ENCODE measurements around the gene FAM217B. TPM values are rescaled to one million over a fixed set of nuclear protein-coding genes. Genes with fewer than 3 reads are reported as not detected.

FAM217B gene
- total RNA-seq, 1 donor: 2.7 TPM

DNA sequence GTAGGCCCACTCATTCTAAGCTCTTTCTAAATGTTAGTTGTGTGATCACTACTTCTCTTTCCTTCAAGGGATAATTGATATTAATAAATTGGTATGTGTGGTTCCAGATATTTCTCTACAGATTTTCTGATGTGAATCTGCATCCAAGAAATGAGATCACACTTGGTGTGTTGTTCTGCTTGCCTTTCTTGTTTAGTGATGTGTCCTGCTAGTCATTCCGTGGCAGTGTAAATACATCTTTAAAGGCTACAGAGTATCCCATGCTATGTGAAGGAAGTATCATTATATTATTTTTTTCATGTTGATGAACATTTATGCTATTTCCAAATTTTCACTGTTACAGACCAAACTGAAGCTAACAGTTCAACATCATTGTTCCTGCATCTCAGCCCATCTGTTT is 31.2 kb downstream of the FAM217B start:
- DNase-seq (ENCODE audit: low read depth in 2 of 3, low spot score in 2 of 3): no peak

DNA sequence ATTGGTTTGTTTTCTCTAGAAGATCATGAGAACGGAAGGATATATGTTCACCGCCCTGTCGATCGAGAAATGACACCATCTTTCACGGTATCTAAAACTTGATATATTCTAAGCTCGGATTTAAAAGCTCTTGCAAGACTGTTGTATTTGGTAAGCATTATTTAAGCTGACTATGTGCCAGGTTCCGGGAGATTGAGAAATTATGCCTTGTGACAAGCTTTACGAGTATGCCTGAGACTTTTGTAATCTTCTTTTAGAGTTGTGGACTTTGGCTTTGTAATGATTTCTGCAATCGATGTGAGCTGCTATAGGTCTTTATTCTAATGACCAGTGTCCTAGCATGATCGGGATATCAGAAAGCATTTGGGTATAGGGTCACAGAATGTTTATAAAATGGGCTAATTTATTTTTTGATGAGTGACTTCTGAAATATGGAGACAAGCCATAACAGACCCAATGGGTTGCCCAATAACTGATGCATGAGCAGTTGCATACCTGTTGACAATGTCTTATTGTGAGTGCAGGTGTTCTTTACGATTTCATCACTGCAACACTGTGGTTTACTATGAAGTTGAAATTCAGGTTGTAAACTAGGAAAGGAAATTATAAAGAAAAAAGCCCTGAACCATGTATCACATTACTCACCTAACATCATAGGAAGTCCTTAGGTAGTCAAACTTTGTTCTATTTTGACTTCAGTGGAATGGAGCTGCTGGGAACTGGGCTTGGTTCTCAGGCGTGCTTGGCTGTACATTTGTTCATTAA is 32.0 kb downstream of the FAM217B start:
- no peak for DNase-seq (ENCODE audit: low read depth in 2 of 3, low spot score in 2 of 3)

DNA sequence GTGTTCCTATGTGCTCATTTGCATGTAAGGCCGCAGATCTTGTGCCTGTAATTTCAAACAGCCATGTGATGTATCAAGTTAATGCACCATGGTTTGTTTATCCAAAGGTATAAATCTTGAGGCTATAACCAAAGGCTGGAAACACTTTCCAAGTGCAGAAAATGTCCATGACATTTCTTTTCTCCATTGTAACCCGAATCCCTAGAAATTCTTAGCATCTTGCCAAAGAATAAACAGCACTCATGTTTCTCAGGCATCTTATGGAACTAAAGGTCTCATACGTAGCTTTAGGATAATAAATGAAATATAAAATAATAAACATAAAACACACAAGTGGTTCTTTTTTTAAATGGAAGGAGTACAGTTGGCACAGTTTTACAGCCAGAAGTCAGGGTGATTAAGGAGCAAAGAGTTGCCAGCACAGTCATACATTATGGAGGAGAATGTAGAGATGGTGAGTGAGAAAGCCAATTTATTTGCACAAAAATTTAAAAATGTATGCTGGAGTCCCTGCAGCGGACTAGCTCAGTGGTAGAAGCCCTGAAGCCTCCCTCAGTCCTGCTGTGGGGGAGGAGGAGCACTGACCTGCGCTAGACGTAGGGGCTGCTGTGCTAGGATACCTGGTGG is 36.1 kb downstream of the FAM217B start:
- DNase-seq (ENCODE audit: low read depth in 2 of 3, low spot score in 2 of 3): no peak

DNA sequence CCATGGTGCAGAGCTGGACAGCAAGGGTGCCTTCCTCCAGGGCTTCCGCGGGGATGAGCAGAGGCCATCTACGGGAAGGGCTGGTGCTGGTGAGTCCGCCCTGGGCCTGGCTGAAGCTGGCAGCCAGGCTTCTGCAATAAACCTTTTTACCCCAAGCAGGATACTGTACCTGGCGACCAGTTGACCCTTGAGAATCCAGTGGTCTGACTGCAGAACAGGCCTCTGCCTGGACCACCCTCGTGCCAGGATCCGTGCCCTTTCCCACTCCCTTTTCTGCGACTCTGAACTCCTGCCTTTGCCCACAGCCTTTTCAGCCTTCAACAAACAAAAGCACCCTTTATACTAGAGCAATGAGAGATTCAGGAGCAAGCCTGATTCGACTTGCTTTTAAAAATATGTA is 36.9 kb downstream of the FAM217B start:
- DNase-seq (ENCODE audit: low read depth in 2 of 3, low spot score in 2 of 3): no peak

DNA sequence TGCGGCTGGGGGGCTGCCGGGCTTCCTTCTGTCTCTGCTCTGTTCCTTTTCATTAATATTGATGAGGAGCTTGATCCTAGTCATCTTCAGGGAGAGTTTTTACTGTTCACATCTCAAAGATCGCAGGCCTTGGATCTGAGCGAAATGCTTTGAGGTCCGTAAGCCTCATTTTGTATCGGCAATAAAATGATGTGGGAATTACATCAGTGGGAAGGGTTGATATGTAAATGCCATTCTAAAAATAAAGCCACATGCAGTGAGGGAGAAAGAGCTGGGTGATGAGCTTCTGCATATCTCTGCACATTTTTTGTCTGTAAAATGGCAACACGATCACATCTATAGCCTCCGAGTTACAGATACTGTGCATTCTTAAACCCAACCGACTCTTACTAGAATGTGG is 42.9 kb downstream of the FAM217B start:
- DNase-seq (ENCODE audit: low read depth in 2 of 3, low spot score in 2 of 3): no peak

DNA sequence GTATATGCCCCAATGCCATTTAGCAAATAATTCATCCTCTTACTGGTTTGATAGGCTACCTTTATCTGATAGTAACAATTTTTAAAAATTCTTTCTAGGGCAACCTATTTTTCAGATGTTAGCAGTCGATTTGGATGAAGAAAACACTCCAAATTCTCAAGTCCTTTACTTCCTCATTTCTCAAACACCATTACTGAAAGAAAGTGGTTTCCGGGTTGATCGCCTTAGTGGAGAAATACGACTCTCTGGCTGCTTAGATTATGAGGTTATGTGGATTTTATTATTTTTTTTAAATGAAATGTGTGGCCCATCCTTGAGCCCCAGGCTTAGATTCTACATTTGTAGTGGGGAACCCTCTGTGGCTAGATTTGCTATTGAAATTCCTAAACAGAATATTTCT is 44.4 kb downstream of the FAM217B start:
- peak in 2 of 3 donors; percentile 69 to 94 for DNase-seq (ENCODE audit: low read depth in 2 of 3, low spot score in 2 of 3)

DNA sequence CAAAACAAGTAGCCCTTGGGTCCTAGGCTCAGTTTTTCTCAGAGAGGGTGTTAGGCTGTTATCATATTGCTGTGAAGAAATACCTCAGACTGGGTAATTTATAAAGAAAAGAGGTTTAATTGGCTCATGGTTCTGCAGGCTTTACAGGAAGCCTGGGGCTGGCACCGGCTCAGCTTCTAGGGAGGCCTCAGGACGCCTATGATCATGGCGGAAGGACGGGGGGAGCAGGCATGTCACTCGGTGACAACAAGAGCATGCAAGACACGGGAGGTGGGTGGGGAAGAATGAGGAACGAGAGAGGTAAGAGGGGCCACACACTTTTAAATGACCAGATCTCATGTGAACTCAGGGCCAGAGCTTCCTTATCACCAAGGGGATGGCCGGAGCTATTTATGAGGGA is 45.0 kb downstream of the FAM217B start:
- DNase-seq (ENCODE audit: low read depth in 2 of 3, low spot score in 2 of 3): peak in 1 of 3 donors; percentile 55

DNA sequence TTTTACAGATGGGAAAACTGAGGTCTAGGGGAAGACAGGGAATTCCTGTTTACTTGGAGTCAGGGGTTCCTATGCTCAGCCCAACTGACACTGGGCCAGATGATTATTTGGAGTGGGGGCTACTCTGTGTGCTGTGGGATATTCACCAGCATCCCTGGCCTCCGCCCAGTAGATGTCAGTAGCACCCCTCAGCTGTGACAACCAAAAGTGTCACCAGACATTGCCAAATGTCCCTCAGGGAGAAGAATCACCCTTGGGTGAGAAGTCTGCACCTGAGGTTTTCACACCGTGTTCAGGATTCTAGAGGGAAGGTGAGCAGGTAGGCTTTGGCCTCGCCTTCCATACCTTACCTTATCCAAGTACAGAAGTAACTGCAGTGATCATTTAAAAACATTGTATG is 45.7 kb downstream of the FAM217B start:
- DNase-seq (ENCODE audit: low read depth in 2 of 3, low spot score in 2 of 3): peak in 1 of 3 donors; percentile 29

DNA sequence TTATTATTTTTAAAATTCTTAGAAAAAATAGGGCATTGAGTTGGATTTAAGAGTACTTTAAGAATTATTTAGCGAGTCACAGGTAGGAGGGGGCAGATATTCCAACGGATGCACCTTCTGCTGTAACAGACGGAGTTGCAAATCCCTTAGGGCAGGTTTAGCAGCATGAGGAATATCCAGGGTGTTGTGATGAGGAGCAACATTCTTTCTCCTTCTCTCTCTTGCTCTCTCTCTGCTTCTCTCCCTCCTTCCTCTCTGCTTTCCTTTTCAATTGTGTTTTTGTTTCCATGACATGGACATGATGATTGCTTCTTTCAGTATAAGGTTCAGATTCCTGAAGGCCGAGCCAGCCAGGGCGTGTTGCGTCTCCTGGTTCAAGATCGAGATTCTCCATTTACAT is 46.9 kb downstream of the FAM217B start:
- no peak for DNase-seq (ENCODE audit: low read depth in 2 of 3, low spot score in 2 of 3)

DNA sequence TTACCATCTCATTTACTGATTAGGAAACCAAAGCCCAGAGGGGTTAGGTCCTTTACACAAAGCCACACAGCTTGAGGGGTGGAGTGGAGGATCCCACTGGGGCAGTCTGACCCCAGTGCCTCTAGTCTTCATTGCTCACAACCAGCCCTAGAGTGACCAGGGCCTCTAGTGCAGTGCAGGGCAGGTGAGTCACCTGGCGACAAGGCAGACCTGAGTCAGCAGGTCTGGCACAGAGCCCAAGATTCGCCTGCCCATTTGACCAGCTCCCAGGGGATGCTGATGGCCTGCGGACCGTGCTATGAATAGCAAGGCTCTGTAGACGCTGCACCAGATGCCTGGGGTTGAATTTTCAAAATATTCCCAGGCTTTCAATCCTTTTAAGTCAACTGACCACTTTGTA is 48.0 kb downstream of the FAM217B start:
- DNase-seq (ENCODE audit: low read depth in 2 of 3, low spot score in 2 of 3): no peak

DNA sequence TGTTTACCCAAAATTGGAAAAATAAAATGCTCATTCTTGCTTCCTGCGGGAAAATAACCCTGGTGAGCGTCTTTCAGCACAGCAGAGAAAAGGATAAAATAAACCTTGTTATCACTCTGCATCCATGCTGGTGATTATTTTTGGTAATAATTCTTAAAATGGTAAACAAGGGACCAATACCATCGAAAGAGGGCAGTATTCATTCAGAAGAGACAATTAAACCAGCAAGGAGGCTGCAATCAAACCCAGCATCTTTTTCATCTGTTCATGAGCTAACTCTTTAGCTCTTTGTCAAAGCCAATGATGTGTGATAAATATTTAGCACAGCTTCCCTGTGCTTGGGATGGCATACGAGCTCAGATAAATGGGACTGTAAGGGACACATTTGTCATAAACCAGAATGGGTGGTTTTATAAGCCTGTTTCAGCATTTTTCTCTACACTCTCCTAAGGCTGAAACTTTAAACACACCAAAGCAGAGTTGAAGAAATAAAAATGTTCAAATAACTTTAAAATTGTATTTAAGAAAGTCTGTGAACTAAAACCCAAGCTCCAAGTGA is 52.4 kb downstream of the FAM217B start:
- no peak for DNase-seq (ENCODE audit: low read depth in 2 of 3, low spot score in 2 of 3)

DNA sequence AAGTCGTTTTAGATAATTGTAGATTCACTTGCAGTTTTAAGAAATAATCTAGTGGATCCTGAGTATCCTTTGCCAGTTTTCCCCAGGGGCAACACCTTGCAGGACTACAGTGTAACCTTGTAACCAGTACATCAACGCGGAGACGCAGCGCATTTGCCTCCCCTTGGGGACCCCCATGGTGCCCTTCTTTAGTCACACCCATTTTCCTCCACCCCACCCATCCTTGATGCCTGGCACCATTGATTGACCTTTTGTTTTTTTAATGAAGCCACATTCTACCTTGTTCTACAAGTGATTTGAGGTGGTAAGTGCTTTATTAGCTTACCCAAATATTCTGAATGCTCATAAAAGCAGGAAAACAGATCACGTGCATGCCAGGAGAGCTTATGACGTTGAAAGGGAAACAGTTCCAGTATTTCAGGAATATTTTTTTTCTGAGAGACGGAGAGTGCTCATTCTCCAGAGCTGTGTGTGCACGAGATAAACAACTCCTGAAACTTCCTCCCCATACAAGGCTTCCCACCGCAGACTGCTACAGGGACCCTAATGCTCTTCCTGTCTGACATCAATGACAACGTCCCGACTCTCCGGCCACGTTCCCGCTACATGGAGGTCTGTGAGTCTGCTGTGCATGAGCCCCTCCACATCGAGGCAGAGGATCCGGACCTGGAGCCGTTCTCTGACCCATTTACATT is 53.7 kb downstream of the FAM217B start:
- peak in 1 of 3 donors; percentile 23 for DNase-seq (ENCODE audit: low read depth in 2 of 3, low spot score in 2 of 3)

DNA sequence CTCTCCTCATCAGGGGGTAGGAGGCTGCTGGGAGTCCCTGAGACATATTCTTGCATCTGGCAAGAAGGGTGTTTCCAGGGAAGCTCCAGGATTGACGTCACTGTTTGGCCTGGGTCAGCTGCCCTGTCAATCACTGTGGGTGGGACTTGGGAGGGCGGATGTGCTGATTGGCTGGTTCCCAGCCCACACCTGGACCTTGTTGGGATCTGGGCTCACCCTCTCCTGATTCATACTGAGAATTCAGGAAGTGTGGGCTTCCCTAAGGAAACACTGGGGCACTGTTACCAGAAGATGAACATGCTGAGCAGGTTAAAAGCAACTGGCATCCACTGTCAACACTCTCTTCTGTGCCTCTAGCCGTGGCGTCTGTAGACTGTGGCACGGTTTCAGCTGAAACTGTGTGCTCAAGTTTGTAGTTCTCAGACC is 54.5 kb downstream of the FAM217B start:
- peak in 1 of 3 donors; percentile 32 for DNase-seq (ENCODE audit: low read depth in 2 of 3, low spot score in 2 of 3)

DNA sequence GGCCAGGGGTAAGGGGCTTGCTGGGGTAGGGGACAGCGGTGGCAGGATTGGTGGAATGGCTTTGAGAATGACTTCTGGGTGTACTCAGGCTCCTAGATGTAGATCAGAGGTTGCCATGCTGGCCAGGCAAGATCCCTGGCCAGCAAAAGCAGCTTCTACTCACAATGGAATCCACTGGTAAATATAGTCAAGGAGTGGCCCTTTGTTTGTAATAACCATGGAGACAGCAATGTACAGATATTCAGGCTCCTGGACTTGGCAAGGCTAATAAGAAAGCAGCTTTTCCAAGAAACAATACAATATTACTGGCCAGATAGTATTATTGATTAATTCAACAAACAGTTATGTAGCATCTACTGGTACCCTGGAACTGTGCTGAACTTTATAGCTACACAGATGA is 55.9 kb downstream of the FAM217B start:
- no peak for DNase-seq (ENCODE audit: low read depth in 2 of 3, low spot score in 2 of 3)

DNA sequence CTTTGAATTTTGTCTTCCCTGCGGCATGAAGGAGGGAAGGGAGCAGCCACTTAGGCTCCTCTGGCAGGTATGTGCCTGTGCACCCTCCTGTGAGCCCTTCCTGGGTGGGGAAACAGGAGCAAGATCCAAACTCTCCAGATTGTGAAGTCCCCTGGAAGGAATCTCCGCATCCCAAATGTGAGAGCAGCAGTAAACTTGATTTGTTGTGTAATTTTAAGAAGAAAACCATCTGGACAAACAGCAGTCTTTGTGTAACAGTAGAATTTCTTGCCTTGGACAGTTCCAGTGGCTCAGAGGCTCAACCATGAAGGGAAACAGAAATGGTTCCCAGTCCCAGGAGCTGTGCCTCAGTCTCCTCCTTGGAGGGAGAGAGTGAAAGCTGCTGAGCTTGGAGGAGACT is 57.7 kb downstream of the FAM217B start:
- DNase-seq (ENCODE audit: low read depth in 2 of 3, low spot score in 2 of 3): no peak

Other genes with a start within 250 kb of the FAM217B start
- gene SYCP2, start 6.8 kb upstream of the FAM217B start, total RNA-seq: 0.27 TPM
- 8.1 TPM for gene PPP1R3D, start 84 bp upstream of the FAM217B start, total RNA-seq
- 8.1 TPM for gene CDH26, start 18.0 kb downstream of the FAM217B start, total RNA-seq

All from hematopoietic multipotent progenitor cell (in vitro differentiated cells).